LNCaP clone FGC (cell line): ENCODE results near the gene NRN1L.

ENCODE experiments used
- DNase-seq: peaks from one replicate; pipeline ENCODE4 v3.0.0-alpha.2; 2011; ENCODE audit warnings: low read depth
- H3K4me3 ChIP-seq: 2 replicates; pipeline ENCODE4 v1.5.1; 2011; ENCODE audit warnings: mild to moderate bottlenecking, low read depth, low read length, control low read depth
- TF ChIP-seq, protein P1 (sequence below): IDR thresholded peaks from 2 replicates; pipeline ENCODE4 v1.5.1; 2012; ENCODE audit warnings: mild to moderate bottlenecking; ENCODE audit not compliant: control insufficient read depth, insufficient read depth; ENCODE audit errors: extremely low read depth

NRN1L gene

GRCh38 chr16:67853670-67854069 is 31.0 kb upstream of the NRN1L start:
- DNase-seq: no peak
- H3K4me3 ChIP-seq: no peak overlapping the region
- TF ChIP-seq, protein P1, sequence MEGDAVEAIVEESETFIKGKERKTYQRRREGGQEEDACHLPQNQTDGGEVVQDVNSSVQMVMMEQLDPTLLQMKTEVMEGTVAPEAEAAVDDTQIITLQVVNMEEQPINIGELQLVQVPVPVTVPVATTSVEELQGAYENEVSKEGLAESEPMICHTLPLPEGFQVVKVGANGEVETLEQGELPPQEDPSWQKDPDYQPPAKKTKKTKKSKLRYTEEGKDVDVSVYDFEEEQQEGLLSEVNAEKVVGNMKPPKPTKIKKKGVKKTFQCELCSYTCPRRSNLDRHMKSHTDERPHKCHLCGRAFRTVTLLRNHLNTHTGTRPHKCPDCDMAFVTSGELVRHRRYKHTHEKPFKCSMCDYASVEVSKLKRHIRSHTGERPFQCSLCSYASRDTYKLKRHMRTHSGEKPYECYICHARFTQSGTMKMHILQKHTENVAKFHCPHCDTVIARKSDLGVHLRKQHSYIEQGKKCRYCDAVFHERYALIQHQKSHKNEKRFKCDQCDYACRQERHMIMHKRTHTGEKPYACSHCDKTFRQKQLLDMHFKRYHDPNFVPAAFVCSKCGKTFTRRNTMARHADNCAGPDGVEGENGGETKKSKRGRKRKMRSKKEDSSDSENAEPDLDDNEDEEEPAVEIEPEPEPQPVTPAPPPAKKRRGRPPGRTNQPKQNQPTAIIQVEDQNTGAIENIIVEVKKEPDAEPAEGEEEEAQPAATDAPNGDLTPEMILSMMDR: no peak

DNA sequence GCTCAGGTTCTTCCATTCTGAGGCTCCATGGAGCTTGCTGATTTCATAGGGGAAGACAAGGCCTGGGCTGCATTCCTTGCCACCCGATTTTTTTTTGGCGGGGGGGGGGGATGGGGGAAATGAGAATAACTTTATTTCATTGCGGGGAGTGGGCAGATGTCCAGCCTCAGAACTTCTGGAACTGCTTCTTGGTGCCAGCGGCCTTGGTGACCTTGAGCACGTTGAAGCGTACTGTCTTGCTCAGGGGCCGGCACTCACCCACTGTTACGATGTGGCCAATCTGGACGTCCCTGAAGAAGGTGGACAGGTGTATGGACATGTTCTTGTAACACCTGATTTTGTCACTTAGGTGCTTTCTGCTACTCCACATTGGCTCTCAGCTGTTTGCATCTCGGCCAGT is 28.9 kb upstream of the NRN1L start:
- H3K4me3 ChIP-seq: no peak overlapping the region
- TF ChIP-seq, protein P1: no peak
- DNase-seq: no peak

DNA sequence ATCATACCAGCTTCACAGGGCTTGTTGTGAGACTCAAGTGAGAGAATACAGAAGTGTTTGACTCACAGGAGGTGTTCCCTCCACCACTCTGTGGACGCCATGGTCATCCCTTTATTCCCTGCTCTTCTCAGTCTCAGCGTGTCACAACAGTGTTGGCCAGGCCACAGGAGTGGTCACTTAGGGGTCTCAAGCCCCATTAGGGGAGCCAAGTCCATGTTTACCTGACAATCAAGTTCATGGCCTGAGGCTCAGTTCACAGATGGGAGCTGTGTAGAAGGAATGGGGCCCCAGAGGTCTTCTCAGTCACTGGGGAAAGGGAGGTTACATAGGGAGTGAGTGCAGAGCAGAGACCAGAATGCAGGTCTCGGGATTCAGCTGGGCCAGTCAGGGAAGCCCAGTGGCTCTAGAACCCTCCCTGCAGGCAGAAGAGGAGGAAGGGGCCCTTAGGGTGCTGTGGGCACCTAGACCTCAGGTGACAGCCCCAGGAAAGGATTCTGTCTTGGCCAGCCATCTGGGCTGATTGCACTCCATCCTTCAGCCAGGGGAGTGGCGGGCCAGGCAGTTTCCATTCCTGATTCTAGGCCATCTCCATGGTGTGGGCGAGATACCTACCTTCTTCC is 27.6 kb upstream of the NRN1L start:
- H3K4me3 ChIP-seq: no peak overlapping the region
- DNase-seq: no peak
- TF ChIP-seq, protein P1: no peak

- H3K4me3 ChIP-seq: no peak overlapping the region
- DNase-seq: peak; percentile 35
- TF ChIP-seq, protein P1: no peak
Measured at GRCh38 chr16:67857547-67858233, 27.0 kb upstream of the NRN1L start.

DNA sequence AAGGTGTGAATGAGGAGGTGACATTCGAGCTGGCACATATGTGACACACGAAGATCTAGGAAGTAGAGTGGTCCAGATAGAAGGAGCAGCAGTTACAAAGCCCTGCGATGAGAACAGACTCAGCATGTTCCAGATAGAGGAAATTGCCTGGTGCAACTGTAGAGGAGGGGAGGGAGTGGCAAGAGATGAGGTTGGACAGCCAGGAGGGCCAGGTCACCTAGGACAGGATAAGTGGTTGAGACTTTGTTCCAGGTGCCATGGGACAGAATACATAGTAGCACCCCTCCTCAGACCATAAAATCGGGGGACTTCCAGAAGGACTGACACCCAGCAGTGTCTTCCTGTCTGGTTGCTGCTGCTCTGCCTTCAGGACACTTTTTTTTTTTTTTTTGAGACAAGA is 26.2 kb upstream of the NRN1L start:
- no peak overlapping the region for H3K4me3 ChIP-seq
- TF ChIP-seq, protein P1: no peak
- no peak for DNase-seq

DNA sequence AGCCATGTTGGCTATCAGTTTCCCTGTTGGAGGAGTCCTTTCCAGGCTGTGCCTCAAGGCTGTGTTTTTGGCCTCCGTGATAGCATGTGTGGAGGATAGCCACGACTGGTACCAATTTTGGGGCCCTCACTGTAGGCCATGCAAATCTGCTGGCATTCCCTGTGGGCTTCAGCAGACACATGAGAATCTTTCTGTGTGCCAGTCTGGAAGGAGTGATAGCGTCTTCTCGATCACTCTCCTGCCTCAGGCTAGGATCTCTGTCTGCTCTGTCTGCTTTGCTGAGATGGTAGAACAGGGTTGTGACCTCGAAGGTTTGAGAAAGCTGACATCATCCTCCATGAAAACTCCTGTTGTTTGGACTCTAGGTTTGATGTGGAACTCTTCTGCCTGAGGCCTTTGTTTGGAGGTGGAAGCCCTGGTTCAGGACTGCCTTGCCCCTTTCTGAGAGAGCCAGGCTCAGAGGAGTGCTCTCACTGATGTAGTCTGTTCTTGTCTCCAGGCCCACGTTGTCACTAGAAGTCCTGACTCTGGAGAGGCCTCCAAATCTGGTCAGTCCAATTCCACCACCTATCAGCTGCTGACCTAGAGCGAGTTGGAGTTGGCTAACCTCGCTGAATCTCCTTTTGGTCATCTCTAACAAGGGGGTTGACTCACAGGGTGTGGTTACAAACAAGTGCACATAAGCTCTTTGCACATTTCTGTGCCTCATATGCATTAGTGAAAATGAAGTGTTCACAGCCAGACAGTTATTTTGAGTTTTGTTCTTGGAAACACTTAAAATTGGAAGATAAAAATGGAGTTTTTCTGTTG is 23.9 kb upstream of the NRN1L start:
- no peak overlapping the region for H3K4me3 ChIP-seq
- TF ChIP-seq, protein P1: no peak
- no peak for DNase-seq
